ENCODE data around the gene FBXW4. TPM values are rescaled to one million over a fixed set of nuclear protein-coding genes. Genes with fewer than 3 reads are reported as not detected.
A peak's percentile ranks its signal among the peaks of the same experiment; 100 is the strongest.

Gene FBXW4
- total RNA-seq, 1 donor from 2014 or later, result 65.0 TPM

GRCh38 chr10:101580486-101581399 is 114.2 kb downstream of the FBXW4 start:
- DNase-seq (ENCODE audit: low spot score), result no peak

GRCh38 chr10:101579516-101579870 is 115.5 kb downstream of the FBXW4 start:
- DNase-seq (ENCODE audit: low spot score), result no peak

GRCh38 chr10:101578803-101579515 is 116.0 kb downstream of the FBXW4 start:
- no peak for DNase-seq (ENCODE audit: low spot score)

DNA sequence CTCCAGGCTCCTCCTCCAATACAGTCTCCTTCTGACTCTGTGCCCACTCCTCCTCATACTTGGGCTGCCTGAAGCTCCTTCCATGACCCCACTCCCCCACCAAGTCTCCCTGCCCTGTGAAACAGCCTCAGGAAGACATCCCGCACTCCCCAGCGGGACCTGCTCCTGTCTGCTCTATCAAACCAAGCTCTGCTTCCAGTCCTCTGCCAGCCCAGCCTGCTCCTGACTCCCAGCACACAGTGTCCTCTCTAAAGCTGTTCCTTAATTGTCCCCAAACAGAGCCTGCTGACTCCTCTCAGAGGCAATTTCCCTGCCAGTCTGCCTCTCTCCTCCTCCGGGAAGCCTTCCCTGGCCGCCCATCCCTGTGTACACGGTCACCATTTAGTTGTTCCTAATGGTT is 116.8 kb downstream of the FBXW4 start:
- no peak for DNase-seq (ENCODE audit: low spot score)

- no peak for DNase-seq (ENCODE audit: low spot score)
Observed at GRCh38 chr10:101577121-101577871, 117.7 kb downstream of the FBXW4 start.

- DNase-seq (ENCODE audit: low spot score), result no peak
Observed at GRCh38 chr10:101576211-101576863, 118.6 kb downstream of the FBXW4 start.

GRCh38 chr10:101575580-101576210 is 119.3 kb downstream of the FBXW4 start:
- no peak for DNase-seq (ENCODE audit: low spot score)

DNA sequence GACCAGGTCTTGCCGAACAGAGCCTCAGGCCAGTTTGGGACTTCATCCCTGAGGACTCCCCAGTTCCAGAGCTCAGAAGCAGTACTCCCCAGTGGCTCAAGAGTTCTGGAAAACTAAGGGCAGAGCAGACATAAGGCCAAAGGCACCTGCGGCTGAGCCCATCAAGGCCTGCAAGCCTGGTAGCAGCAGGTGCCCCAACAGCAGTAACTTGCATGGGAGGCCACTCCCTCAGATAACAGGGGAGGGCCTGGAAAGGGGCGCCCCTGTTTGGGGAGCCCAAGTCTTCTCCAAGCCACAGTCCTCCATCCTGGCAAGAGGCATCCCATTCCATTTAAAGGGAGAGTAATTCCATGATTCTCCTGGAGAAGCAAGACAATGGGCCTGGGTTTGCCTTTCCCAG is 119.9 kb downstream of the FBXW4 start:
- no peak for DNase-seq (ENCODE audit: low spot score)

DNA sequence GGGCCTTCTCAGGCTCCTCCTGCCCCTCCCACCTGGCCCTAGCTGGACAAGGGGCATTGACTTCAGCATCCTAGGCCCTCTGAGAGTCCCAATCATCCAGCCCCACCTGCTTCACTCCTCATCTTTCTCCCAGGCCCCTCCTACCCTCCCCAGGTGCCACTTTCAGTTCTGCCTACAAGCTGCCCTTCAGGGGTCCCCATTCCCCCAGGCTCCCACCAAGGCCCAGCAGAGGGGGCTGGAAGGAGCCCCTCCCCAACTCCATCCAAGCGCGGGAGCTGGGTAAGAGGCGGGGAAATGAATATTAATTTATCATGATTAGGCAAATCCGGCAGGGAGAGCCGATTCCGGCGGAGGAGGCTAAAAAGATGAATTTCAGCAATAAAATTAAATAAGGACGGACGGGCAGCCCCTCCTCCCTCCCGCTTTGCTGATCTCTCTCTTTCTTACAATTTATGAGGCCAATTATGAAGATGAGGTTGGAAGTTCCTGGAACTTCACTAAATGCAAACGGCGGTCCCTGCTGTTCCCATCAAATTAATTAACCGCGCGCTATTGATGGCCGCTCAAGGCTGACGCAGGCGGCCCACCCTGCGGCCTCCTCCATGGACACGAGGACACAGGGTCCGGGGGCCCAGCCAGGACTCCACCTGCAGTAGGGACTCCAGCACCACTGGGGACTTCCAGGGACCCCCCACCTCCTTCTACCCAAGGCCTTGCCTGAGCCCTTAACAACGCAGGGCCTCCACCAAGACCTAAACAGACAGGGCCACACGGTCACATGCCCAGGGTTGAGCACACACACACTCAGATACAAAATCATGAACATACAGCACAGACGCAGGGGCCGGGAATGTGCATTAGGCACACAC is 120.9 kb downstream of the FBXW4 start:
- no peak for DNase-seq (ENCODE audit: low spot score)

- no peak for DNase-seq (ENCODE audit: low spot score)
Observed at GRCh38 chr10:101572785-101573184, 122.2 kb downstream of the FBXW4 start.

DNA sequence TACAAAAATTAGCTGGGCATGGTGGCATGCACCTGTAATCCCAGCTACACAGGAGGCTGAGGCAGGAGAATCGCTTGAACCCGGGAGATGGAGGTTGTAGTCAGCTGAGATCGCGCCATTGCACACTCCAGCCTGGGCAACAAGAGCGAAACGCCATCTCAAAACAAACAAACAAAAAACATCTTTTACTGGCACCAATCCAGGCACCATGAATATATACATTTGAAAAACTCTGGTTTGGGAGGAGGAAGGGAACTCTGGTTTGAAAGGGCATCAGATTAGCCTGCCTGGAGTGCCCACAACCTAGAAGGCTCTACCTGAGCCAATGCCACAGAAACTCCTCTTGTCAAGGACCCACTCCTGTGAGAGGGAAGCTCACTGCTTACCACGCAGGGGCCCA is 122.8 kb downstream of the FBXW4 start:
- DNase-seq (ENCODE audit: low spot score), result no peak

DNA sequence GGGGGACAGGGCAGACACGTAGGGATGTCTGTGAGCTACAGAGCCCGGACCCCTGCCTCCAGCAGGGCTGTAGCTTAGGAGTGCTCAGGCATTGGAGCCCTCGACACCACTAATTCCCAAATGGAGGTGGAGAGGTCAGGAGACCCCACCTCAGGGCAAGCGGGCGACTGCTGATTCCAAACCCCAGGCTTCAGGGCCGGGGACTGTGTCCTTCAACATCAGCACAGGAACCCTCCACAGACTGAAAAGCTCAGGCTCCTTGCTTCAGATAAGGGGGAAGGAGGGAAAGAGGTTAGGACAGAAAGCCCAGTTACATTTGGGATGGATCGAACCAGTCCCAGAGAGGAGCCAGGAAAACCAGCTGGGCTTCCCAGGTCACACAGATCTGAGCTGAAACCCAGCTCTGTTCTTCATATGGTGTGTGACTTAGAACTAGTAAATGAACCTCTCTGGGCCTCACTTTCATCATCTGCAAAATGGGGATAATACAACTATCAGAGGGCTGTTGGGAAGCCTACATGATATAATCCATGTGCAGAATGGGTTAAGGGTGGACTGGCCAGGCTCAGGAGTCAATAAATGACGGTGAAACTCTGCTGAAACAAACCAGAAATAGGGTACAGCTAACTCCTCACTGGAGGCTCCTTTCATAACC is 123.6 kb downstream of the FBXW4 start:
- no peak for DNase-seq (ENCODE audit: low spot score)

DNA sequence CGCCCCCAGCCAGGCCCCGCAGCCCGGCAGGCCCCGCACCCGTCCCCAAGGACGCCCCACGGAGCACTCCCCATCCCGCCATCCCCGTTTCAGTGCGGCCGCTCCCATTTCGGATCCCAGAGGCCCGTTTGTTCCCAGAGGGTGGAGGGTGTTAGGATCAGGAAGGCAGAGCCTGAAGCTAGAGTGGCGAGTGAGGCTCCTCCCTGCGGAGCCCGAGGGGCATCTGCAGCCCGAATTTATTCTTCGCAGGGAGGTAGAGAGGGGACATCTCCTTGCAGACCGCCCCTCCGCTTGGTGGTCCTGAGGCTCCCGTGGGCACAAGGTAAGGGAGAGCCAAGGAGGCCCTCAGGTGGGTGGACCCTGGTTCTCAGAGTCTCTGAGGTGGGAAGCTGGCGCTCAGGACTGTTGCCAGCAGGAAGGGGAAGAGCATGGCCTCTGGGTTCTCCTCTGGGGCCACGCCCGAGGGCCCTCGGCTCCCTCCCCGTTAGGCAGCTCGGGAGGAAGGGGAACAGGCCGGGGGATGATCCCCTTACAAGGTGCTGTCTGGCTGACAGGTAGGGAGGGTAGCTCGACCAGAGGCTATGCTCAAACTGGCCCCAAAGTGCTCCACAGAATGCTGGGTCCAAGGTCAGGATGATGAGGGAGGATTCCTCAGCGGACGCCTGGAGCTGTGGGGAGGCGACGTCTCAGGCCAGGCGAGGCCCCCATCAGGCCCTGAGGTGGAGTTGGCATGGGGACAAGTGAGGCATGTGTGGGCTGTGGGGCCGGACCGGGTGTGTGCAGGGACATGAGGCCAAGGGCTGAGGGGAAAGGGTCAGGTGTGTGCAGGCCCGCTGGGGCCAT is 124.3 kb downstream of the FBXW4 start:
- DNase-seq (ENCODE audit: low spot score), result no peak

DNA sequence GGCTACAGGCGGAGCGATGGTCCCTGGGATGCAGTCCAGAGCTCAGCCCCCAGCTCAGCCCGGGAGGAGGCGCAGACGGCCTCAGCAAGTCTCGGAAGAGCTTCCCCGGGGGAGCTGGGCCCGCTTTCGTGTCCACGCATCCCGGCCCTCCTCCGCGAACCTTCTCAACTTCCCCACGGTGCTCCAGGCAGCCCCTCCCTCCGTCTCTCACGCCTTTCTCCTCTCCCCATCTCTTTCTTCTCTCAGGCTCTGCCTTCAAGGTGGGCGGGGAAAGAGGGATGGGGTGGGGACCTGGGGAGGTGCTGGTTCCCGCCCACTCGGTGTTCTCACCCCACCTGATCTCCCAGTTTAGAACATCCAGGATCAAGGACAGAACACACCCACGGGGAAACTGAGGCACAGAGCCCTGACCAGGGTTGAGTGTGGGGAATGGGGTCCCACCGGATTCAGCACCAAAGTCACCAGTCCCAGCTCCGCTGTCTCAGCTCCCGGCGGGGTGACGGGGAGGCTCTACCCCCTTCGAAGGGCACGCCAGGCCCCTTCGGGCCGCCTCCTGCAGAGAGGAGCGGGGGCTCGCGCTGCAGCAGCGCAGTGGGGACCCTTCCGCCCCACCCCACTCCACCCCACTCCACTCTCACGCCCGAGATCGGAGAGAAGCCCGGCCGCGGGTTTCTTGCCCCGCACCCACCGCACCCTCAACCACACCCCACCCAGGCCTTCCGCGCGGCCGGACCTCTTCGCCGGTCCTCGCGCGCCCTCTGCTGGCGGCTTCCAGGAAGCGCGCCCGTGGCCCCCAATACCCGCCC is 125.1 kb downstream of the FBXW4 start:
- DNase-seq (ENCODE audit: low spot score), result peak; percentile 74

DNA sequence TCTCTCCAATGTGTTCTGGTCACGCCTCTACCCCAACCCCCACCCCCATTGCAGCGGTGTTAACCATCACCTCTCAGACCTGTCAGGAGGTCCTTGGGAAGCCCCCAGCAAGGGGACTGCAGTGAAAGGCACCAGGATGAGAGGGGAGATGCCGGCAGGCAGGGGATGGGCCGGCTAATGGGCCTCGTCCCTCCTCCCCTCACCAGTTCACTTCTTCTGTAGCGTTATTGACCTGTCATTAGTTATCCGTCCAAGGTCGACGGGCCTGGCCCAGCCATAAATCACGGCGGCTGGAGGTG is 125.7 kb downstream of the FBXW4 start:
- DNase-seq (ENCODE audit: low spot score), result no peak

DNA sequence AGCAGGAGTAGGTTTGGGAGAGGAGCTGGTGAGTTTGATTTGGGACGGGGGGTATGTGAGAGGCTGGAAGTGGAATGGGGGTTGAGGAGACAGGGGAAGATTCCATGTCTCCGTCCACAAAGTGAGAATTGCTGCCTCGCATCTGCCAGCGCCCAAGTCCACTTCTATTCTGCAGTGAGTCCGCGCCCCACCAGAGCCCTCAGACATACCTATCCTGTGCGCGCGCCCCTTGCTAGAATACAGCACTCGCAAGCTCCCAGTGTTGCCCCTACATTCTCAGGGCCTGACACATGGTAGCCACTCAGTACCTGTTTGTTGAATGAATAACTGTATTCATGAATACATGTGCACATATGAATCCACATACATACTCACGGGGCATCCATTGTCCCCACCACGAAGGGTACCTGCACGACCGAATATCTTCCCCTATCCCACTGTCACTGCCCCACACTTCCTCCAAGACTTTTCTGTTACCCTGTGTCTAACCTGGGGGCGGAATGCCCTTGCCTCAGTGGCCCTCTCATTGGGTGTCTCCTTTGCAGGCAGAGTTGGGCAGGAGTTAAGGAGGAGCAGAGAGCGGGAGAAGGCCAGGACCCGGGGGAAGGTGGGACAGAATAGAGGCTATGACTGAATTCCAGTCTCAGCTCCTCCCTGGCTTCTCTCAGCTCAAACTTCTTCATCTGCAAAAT is 126.8 kb downstream of the FBXW4 start:
- no peak for DNase-seq (ENCODE audit: low spot score)

GRCh38 chr10:101567165-101568006 is 127.6 kb downstream of the FBXW4 start:
- no peak for DNase-seq (ENCODE audit: low spot score)

Data from mucosa of gallbladder (tissue), 1 donor.